Measurements from ENCODE around the gene EFR3B. TPM values are rescaled to one million over a fixed set of nuclear protein-coding genes. Genes with fewer than 3 reads are reported as not detected.
"Not testable (repeated sequence)": the region's sequence is repeated elsewhere in the genome, so short reads cannot be mapped to it uniquely, and the experiment has no call there.

Gene EFR3B
- total RNA-seq: under 1 TPM; 0.23 to 0.61 TPM

- Mint-ChIP-seq H3K4me1 (peaks cover 26% of the 10 kb centered on the region), H3K4me3 (peak within 1 kb of the TSS; percentile 63), H3K9me3 (ENCODE audit: low read depth) (no peaks in the 10 kb centered on the region), H3K36me3 (no peaks in the 10 kb centered on the region), H3K27ac (no peak within 1 kb of the TSS), H3K27me3 (peaks cover 48% of the 10 kb centered on the region)
- DNase-seq (peak; percentile 94), ATAC-seq (peak; percentile 100)
- CTCF ChIA-PET: interaction anchor here (1.4 kb wide), 1 partner anchor 66 kb away, joined by 7 read pairs; no protein-coding TSS in a partner anchor
Observed at GRCh38 chr2:25041928-25042320, at the start of gene EFR3B. TSS of gene EFR3B (plus strand) at chr2:25042076. CDS start at chr2:25042313, 237 bp downstream.

GRCh38 chr2:24993406-24994145 is 48.3 kb upstream of the EFR3B start:
- H3K36me3 Mint-ChIP-seq: no peaks in the 10 kb centered on the region
- DNase-seq (no peak), ATAC-seq (no peak)
- no peaks in the 10 kb centered on the region for H3K4me1 Mint-ChIP-seq
- no peak overlapping the region for H3K27ac Mint-ChIP-seq
- CTCF ChIA-PET: interaction anchor here (3.2 kb wide), 1 partner anchor 18 kb away, joined by 11 read pairs; no protein-coding TSS in a partner anchor
- H3K27me3 Mint-ChIP-seq: peaks cover 19% of the 10 kb centered on the region
- no peak overlapping the region for H3K4me3 Mint-ChIP-seq
- no peaks in the 10 kb centered on the region for H3K9me3 Mint-ChIP-seq (ENCODE audit: low read depth)

GRCh38 chr2:24994146-24994724 is 47.6 kb upstream of the EFR3B start:
- CTCF ChIA-PET: interaction anchor here (3.2 kb wide), 1 partner anchor 19 kb away, joined by 11 read pairs; no protein-coding TSS in a partner anchor
- no peaks in the 10 kb centered on the region for H3K9me3 Mint-ChIP-seq (ENCODE audit: low read depth)
- H3K4me3 Mint-ChIP-seq: no peak overlapping the region
- ATAC-seq (no peak), DNase-seq (no peak)
- no peak overlapping the region for H3K27ac Mint-ChIP-seq
- no peaks in the 10 kb centered on the region for H3K4me1 Mint-ChIP-seq
- H3K36me3 Mint-ChIP-seq: no peaks in the 10 kb centered on the region
- peaks cover 19% of the 10 kb centered on the region for H3K27me3 Mint-ChIP-seq

- DNase-seq; ATAC-seq; H3K27ac Mint-ChIP-seq; H3K4me1 Mint-ChIP-seq; H3K27me3 Mint-ChIP-seq; H3K36me3 Mint-ChIP-seq; H3K9me3 Mint-ChIP-seq (ENCODE audit: low read depth); CTCF ChIA-PET; H3K4me3 Mint-ChIP-seq: not testable (repeated sequence)
Observed at GRCh38 chr2:24999097-24999496, 42.8 kb upstream of the EFR3B start.

- Mint-ChIP-seq H3K36me3 (no peaks in the 10 kb centered on the region), H3K27ac (no peak overlapping the region)
- ATAC-seq: no peak
Observed at GRCh38 chr2:25000036-25000435, 41.8 kb upstream of the EFR3B start.

GRCh38 chr2:25000503-25001324 is 41.2 kb upstream of the EFR3B start:
- H3K27me3 Mint-ChIP-seq: no peaks in the 10 kb centered on the region
- H3K4me1 Mint-ChIP-seq: no peaks in the 10 kb centered on the region
- no peaks in the 10 kb centered on the region for H3K36me3 Mint-ChIP-seq
- no peak for DNase-seq
- ATAC-seq: no peak
- no peak overlapping the region for H3K4me3 Mint-ChIP-seq
- no peak overlapping the region for H3K27ac Mint-ChIP-seq
- CTCF ChIA-PET: no interaction called here
- H3K9me3 Mint-ChIP-seq (ENCODE audit: low read depth): no peaks in the 10 kb centered on the region

More at GRCh38 chr2:25000036-25000435, 41.8 kb upstream of the EFR3B start:
- Mint-ChIP-seq H3K9me3 (ENCODE audit: low read depth) (no peaks in the 10 kb centered on the region), H3K4me1 (no peaks in the 10 kb centered on the region), H3K4me3 (no peak overlapping the region), H3K27me3 (no peaks in the 10 kb centered on the region)
- CTCF ChIA-PET: no interaction called here
- no peak for DNase-seq

GRCh38 chr2:25001325-25001637 is 40.6 kb upstream of the EFR3B start:
- H3K9me3 Mint-ChIP-seq (ENCODE audit: low read depth): no peaks in the 10 kb centered on the region
- H3K4me1 Mint-ChIP-seq: no peaks in the 10 kb centered on the region
- H3K27me3 Mint-ChIP-seq: no peaks in the 10 kb centered on the region
- ATAC-seq (no peak), DNase-seq (no peak)
- no peak overlapping the region for H3K27ac Mint-ChIP-seq
- H3K36me3 Mint-ChIP-seq: no peaks in the 10 kb centered on the region
- CTCF ChIA-PET: no interaction called here
- no peak overlapping the region for H3K4me3 Mint-ChIP-seq

GRCh38 chr2:25002066-25002465 is 39.8 kb upstream of the EFR3B start:
- Mint-ChIP-seq H3K36me3 (no peaks in the 10 kb centered on the region), H3K4me1 (no peaks in the 10 kb centered on the region), H3K9me3 (ENCODE audit: low read depth) (no peaks in the 10 kb centered on the region), H3K27me3 (no peaks in the 10 kb centered on the region), H3K4me3 (no peak overlapping the region), H3K27ac (no peak overlapping the region)
- DNase-seq (no peak), ATAC-seq (no peak)
- CTCF ChIA-PET: interaction anchor here (0.7 kb wide), 1 partner anchor 374 kb away, joined by 4 read pairs; no protein-coding TSS in a partner anchor

GRCh38 chr2:25009954-25010353 is 31.9 kb upstream of the EFR3B start:
- Mint-ChIP-seq H3K4me3 (no peak overlapping the region), H3K27me3 (no peaks in the 10 kb centered on the region), H3K9me3 (ENCODE audit: low read depth) (no peaks in the 10 kb centered on the region), H3K4me1 (no peaks in the 10 kb centered on the region), H3K36me3 (no peaks in the 10 kb centered on the region), H3K27ac (no peak overlapping the region)
- CTCF ChIA-PET: interaction anchor here (1.4 kb wide), 1 partner anchor 120 kb away, joined by 5 read pairs; no protein-coding TSS in a partner anchor
- DNase-seq (no peak), ATAC-seq (no peak)

- DNase-seq; H3K27ac Mint-ChIP-seq; CTCF ChIA-PET; ATAC-seq; H3K4me3 Mint-ChIP-seq; H3K9me3 Mint-ChIP-seq (ENCODE audit: low read depth); H3K27me3 Mint-ChIP-seq; H3K4me1 Mint-ChIP-seq; H3K36me3 Mint-ChIP-seq: not testable (repeated sequence)
Observed at GRCh38 chr2:25011342-25011741, 30.5 kb upstream of the EFR3B start.

GRCh38 chr2:25014631-25015030 is 27.2 kb upstream of the EFR3B start:
- no peak for DNase-seq
- CTCF ChIA-PET: interaction anchor here (1.1 kb wide), 1 partner anchor 39 kb away, joined by 3 read pairs; no protein-coding TSS in a partner anchor
- Mint-ChIP-seq H3K27ac (no peak overlapping the region), H3K36me3 (no peaks in the 10 kb centered on the region), H3K9me3 (ENCODE audit: low read depth) (no peaks in the 10 kb centered on the region), H3K27me3 (no peaks in the 10 kb centered on the region), H3K4me3 (no peak overlapping the region), H3K4me1 (no peaks in the 10 kb centered on the region)
- ATAC-seq: no peak

GRCh38 chr2:25018681-25019080 is 23.2 kb upstream of the EFR3B start:
- CTCF ChIA-PET: interaction anchor here (0.5 kb wide), 1 partner anchor 122 kb away, joined by 4 read pairs; no protein-coding TSS in a partner anchor

GRCh38 chr2:25021791-25022362 is 20.0 kb upstream of the EFR3B start:
- no peak for DNase-seq
- Mint-ChIP-seq H3K9me3 (ENCODE audit: low read depth) (no peaks in the 10 kb centered on the region), H3K4me1 (no peaks in the 10 kb centered on the region), H3K27ac (no peak overlapping the region), H3K27me3 (peaks cover 12% of the 10 kb centered on the region), H3K4me3 (no peak overlapping the region), H3K36me3 (no peaks in the 10 kb centered on the region)
- no peak for ATAC-seq
- CTCF ChIA-PET: no interaction called here

More at GRCh38 chr2:25018681-25019080, 23.2 kb upstream of the EFR3B start:
- Mint-ChIP-seq H3K27me3 (peaks cover 7% of the 10 kb centered on the region), H3K36me3 (no peaks in the 10 kb centered on the region), H3K4me1 (no peaks in the 10 kb centered on the region), H3K27ac (no peak overlapping the region), H3K4me3 (no peak overlapping the region), H3K9me3 (ENCODE audit: low read depth) (no peaks in the 10 kb centered on the region)
- ATAC-seq: no peak
- no peak for DNase-seq
